Stimulated activated CD8-positive, alpha-beta memory T cell treated with anti-CD3 and anti-CD28 coated beads, Interleukin-4, amount 100 ng/mL, for 1 hour (primary cell): ENCODE results near the gene AMPD3.
"Not testable (repeated sequence)": the region's sequence is repeated elsewhere in the genome, so short reads cannot be mapped to it uniquely, and the experiment has no call there.

Experiments used
- DNase-seq, 2 donors: peaks; one replicate each; pipeline ENCODE4 v3.0.0-alpha.2; 2020; ENCODE audit warnings: low read depth in 2 of 2, low spot score in 1 of 2

The AMPD3 gene

GRCh38 chr11:10436683-10437082, 18.4 kb upstream of the AMPD3 start:
- DNase-seq = not testable (repeated sequence)

GRCh38 chr11:10438458-10438857, 16.6 kb upstream of the AMPD3 start:
- no peak for DNase-seq

- no peak for DNase-seq
Measured at GRCh38 chr11:10439351-10439750, 15.7 kb upstream of the AMPD3 start.

- DNase-seq = no peak
Measured at GRCh38 chr11:10439924-10440323, 15.1 kb upstream of the AMPD3 start.

GRCh38 chr11:10440401-10440800, 14.7 kb upstream of the AMPD3 start:
- no peak for DNase-seq

DNA sequence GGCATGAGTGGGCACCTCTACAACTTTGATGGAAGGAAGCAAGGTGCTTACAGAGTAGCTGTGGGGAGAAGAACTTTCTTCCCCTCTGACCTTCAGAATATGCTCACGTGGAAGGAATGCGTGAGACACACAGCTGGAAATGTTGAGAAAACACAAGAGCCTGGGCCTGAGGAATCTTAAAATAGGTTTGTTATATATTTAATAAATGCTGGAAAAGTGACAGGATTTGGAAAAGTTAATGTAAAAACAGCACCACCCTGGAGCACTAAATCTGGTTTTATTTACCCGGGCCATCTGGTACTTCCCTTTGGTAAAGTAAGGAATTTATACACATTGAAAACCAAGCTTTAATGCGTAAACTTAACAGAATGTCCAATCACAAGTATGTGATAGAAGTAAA, 14.0 kb upstream of the AMPD3 start:
- no peak for DNase-seq

- no peak for DNase-seq
Measured at GRCh38 chr11:10441652-10442503, 13.2 kb upstream of the AMPD3 start.

GRCh38 chr11:10443152-10443551, 11.9 kb upstream of the AMPD3 start:
- no peak for DNase-seq

DNA sequence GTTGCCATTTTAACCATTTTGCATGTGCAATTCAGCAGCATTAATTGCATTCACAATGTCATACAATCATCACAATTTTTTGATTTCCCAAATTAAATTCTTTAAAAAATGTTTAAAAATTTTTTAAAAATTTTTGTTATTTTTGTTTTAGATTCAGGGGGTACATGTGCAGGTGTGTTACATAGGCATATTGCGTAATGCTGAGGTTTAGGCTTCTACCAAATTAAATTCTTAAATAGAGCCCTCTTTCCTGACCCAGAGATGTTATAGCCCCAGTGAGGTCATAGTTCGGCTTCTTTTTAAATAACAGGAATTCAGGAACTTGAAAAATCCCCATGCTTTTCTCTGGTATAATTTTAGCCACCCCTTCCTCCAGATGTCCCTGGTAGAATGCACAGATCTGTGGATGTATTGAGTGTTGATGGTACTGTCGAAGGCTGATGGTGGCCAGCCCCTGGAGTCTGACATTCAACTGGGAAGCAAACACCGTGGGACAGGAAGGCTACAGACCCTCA, 11.3 kb upstream of the AMPD3 start:
- DNase-seq = no peak

DNA sequence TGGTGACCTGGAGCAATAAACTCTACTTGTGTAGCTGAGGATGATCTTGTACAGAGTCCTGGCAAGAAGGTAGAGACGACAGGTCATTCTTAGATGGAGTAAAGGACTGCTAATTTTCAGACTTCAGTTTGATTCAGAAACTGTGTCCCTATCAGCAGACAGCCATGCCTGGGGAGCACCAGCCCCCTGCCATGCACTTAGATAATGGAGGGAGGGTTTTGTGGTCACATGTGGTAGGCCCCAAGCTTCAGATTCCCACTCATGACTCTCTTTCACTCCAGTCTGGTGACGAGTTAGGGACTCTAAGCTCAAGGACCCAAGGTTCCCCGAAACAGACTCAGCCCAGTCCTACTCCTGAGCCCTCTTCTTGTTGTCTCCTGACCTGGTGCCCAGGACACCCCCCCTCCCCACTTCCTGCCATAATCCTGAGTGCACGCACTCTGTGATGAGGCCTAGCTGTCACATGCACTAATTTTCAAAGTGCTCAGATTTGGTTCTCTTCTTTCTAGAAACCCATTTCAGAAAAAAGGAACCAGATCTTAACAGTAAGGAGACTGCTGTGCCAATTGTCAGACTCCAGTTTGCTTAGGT, 10.2 kb upstream of the AMPD3 start:
- DNase-seq = no peak

- DNase-seq = no peak
Measured at GRCh38 chr11:10447445-10447844, 7.6 kb upstream of the AMPD3 start.

DNA sequence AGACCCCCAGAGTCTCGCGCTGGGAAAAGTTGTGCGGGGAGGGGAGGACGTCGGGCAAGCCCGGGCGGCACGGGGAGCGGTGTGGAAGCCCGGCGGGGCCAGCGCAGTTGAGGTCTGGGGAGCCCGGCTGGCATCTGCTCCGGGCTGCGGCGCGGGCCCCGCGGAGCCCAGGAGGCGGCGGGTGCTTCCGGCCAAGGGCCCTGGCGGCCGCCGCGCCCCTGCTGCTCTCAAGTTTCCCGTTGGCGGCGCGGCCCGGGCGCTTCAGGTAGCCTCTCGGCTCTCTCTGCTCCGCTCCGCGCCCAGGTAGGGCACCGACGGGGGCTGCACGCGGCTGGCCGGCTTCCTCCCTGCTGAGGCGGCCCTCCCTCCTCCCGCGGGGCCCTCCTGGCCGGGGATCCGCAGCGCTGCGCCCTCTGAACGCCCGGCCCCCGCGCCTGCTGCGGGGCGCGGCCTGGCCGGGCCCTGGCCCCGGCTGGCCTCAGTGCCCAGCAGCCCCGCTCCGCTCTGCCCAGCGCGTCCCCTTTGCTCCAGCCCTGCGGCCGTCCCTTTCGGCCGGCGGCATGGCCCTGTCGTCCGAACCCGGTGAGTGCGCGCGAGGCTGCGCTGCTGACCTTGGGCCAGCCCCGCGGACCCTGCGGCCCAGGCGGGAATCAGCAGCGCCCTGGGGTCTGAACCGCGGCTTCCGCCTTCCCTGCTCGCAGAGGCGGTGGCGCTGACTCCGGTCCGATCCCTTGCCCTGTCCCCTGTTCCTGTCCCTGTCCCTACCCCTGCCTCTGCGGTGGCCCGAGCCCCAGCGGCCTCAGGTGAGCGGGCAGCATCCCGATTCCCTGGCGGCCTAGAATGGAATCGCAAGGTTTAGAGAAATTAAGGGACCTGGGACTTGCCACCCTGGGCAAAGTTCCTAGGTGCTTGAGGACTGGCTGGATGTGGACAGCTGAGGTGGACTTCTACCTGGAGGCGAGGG, 4.3 kb upstream of the AMPD3 start:
- no peak for DNase-seq

- DNase-seq = no peak
Measured at GRCh38 chr11:10451426-10452116, 3.5 kb upstream of the AMPD3 start.

DNA sequence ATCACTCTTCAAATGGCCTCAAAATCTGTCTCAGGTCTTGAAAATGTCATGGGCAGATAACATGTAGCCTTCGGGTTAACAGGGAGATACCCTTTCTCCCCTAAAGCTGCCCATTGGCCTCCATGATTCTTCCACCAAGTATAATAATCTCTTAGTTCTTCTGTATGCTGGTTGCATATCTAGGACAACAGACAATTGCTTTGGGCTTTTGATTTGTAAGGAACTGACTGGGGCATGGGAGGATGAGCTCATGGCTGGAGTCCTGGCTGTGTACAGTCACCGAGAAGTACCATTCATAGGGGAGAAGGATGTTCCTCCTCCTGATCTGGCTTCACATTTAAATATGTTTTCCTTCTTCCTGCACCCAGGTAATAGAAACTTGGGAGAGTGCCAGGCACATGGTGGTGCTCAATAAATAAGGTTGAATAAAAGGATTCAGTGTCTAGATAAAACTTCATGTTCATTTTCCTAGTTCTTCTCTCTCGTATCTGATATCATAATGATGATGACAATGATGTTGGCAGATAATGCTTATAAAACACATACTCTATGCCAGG, 2.8 kb upstream of the AMPD3 start:
- DNase-seq = no peak

DNA sequence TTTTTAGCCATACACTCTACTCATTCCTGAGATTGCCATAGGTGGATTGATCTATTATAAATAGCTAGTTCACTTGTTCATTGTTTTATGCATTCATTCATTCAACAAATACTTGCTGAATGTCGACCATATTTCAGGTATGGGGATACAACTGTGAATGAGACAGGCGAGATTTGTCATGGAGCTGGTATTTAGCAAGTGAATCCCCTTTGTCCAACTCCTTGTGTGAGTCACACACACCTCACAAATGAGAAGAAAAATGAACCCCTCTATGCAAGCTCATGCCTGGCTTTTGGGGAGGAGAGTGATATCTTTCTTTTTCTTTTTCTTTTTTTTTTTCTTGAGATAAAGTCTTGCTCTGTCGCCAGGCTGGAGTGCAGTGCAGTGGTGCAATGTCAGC, 1.8 kb upstream of the AMPD3 start:
- no peak for DNase-seq

- DNase-seq = peak; percentile 28 to 47
Measured at GRCh38 chr11:10455637-10456487, 798 bp downstream of the AMPD3 start.

DNA sequence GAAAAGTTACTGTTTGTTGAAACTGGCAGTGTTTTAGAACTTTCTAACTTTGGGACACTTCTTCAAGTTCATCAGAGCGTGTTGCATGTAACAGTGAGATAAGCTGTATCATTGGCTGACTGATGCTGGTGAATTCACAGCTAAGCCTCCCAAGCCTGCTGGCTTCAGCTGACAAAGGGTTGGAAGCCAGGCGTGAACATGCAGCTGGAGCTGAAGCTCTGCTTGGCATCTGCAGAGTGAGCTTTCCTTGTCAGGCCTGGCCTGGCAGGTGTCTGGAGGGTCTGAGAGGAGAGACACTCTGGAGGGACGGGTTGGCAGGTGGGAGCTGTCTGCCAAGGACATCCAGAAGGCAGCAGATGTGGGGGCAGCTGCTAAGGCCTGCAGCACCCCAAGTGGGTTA, 1.5 kb downstream of the AMPD3 start:
- no peak for DNase-seq

- no peak for DNase-seq
Measured at GRCh38 chr11:10457901-10458300, 2.8 kb downstream of the AMPD3 start.
